Endothelial cell (in vitro differentiated cells): ENCODE measurements around the gene TM7SF3. TPM values are rescaled to one million over a fixed set of nuclear protein-coding genes. Genes with fewer than 3 reads are reported as not detected.

Source experiments
- DNase-seq: peaks from one replicate; pipeline ENCODE4 v3.0.0; 2021; ENCODE audit warnings: low spot score
- H3K27ac Mint-ChIP-seq: one replicate; pipeline ENCODE4 v1.8.0; 2021; ENCODE audit warnings: mixed read lengths, inconsistent platforms; ENCODE audit not compliant: unreplicated experiment
- H3K27me3 Mint-ChIP-seq: one replicate; pipeline ENCODE4 v1.8.0; 2021; ENCODE audit warnings: mild to moderate bottlenecking, moderate library complexity, mixed read lengths, inconsistent platforms; ENCODE audit not compliant: unreplicated experiment
- H3K36me3 Mint-ChIP-seq: one replicate; pipeline ENCODE4 v1.8.0; 2021; ENCODE audit warnings: mild to moderate bottlenecking, low read depth, mixed read lengths, inconsistent platforms; ENCODE audit not compliant: unreplicated experiment
- H3K4me1 Mint-ChIP-seq: one replicate; pipeline ENCODE4 v1.8.0; 2021; ENCODE audit warnings: mild to moderate bottlenecking, mixed read lengths, inconsistent platforms; ENCODE audit not compliant: unreplicated experiment
- H3K4me3 Mint-ChIP-seq: one replicate; pipeline ENCODE4 v1.8.0; 2021; ENCODE audit warnings: mild to moderate bottlenecking, mixed read lengths, inconsistent platforms; ENCODE audit not compliant: unreplicated experiment
- H3K9me3 Mint-ChIP-seq: one replicate; pipeline ENCODE4 v1.8.0; 2021; ENCODE audit warnings: mixed read lengths, inconsistent platforms; ENCODE audit not compliant: unreplicated experiment
- long read RNA-seq: library from polyadenylated mRNA; unstranded; transcript quantifications from one replicate; pipeline ENCODE4 v2.0.0, GENCODE V29; 2020; ENCODE audit not compliant: unreplicated experiment
- total RNA-seq: library from RNA; stranded (reverse); fragmentation: NEBNext Ultra II Directional; extraction: Animal tissue kit (Norgen Biotek cat#: 25700); gene quantifications from one replicate; pipeline ENCODE4 v1.2.1, GENCODE V29; 2021; ENCODE audit not compliant: unreplicated experiment
- TF ChIP-seq, protein P1 (sequence below): fragments of 200-600 bp; sonication (generic); IDR thresholded peaks from one replicate; pipeline ENCODE4 v1.5.0; 2021; ENCODE audit warnings: antibody characterized with exemption; ENCODE audit not compliant: unreplicated experiment

The TM7SF3 gene, protein sequence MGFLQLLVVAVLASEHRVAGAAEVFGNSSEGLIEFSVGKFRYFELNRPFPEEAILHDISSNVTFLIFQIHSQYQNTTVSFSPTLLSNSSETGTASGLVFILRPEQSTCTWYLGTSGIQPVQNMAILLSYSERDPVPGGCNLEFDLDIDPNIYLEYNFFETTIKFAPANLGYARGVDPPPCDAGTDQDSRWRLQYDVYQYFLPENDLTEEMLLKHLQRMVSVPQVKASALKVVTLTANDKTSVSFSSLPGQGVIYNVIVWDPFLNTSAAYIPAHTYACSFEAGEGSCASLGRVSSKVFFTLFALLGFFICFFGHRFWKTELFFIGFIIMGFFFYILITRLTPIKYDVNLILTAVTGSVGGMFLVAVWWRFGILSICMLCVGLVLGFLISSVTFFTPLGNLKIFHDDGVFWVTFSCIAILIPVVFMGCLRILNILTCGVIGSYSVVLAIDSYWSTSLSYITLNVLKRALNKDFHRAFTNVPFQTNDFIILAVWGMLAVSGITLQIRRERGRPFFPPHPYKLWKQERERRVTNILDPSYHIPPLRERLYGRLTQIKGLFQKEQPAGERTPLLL
- 72.9 TPM for total RNA-seq
- long read RNA-seq, transcript TM7SF3-201 (12 exons, 2,709 nt): major isoform, 22 of 63 reads
- long read RNA-seq, partial matches to known transcripts: 3 of 63 reads
- long read RNA-seq, other reads (novel, unspliced or antisense): 38 of 63 reads

DNA sequence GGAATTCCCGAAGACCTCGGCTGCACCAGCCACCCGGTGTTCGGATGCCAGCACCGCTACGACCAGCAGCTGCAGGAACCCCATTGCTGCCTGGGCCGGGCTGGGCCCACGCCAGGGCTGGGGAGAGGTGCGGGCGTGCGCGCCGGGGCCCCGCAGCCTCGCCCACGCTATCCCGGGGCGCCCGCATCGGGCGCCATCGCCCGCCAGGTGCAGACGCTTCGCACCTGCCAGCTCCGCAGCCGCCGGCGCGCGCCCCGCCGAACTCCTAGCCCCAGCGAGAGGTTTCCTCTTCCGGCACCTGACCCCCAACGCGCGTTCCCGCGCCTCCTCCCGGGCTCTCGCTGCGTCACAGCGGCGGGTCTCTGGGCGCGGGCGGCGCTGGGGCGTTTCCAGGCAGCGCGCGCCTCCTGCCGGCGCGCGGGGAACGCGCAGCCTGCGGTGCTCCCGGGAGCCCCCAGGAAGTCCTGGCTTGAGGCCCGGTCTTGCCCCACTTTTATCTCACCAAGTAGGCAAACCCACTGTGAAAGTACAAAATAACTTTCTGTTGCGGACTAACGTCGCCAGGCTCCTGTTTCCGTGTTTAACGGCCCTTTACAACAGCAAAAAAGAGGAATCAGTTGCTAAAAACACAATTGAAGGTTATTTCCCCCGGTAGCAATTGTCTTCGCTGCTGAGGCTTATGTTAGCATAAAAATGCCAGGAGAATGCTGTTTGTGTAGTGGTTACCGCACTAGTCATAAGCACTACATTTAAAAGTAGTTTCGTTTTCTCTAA, at the start of gene TM7SF3:
Gene TM7SF3, minus strand, starts transcription at position 300 of the 774 bp plus-strand sequence. Its CDS starts 216 bp downstream, at position 84.
- TF ChIP-seq, protein P1, sequence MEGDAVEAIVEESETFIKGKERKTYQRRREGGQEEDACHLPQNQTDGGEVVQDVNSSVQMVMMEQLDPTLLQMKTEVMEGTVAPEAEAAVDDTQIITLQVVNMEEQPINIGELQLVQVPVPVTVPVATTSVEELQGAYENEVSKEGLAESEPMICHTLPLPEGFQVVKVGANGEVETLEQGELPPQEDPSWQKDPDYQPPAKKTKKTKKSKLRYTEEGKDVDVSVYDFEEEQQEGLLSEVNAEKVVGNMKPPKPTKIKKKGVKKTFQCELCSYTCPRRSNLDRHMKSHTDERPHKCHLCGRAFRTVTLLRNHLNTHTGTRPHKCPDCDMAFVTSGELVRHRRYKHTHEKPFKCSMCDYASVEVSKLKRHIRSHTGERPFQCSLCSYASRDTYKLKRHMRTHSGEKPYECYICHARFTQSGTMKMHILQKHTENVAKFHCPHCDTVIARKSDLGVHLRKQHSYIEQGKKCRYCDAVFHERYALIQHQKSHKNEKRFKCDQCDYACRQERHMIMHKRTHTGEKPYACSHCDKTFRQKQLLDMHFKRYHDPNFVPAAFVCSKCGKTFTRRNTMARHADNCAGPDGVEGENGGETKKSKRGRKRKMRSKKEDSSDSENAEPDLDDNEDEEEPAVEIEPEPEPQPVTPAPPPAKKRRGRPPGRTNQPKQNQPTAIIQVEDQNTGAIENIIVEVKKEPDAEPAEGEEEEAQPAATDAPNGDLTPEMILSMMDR: peak; percentile 95
- peak within 1 kb of the TSS; percentile 93 for H3K27ac Mint-ChIP-seq
- peaks cover 9% of the 10 kb centered on the region for H3K27me3 Mint-ChIP-seq
- no peaks in the 10 kb centered on the region for H3K9me3 Mint-ChIP-seq
- H3K4me3 Mint-ChIP-seq: peak within 1 kb of the TSS; percentile 97
- no peaks in the 10 kb centered on the region for H3K36me3 Mint-ChIP-seq
- peaks cover 54% of the 10 kb centered on the region for H3K4me1 Mint-ChIP-seq
- peak; percentile 95 for DNase-seq

DNA sequence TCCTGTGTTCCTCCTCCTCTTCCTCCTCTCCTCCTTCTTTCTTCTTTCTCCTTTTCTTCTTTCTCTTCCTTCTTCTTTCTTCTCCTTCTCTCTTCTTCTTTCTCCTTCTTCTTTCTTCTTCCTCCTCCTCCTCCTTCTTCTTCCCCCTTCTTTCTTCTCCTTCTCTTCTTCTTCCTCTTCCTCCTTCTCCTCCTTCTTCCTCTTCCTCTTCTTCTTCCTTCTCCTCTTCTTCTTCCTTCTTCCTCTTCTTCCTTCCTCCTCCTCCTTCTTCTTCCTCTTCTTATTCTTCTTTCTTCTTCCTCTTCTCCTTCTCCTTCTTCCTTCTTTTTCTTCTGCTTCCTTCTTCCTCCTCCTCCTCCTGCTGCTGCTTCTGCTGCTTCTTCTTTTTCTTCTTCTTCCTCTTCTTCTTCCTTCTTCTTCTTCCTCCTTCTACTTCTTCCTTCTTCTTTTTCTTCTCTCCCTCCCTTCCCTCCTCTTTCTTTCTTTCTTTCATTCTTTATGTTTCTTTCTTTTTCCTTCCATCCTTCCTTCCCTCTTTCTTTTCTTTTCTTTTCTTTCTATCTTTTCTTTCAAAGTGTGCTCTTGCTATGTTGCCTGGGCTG, 49.2 kb upstream of the TM7SF3 start:
- H3K36me3 Mint-ChIP-seq: no peaks in the 10 kb centered on the region
- no peak overlapping the region for H3K27ac Mint-ChIP-seq
- TF ChIP-seq, protein P1: no peak

DNA sequence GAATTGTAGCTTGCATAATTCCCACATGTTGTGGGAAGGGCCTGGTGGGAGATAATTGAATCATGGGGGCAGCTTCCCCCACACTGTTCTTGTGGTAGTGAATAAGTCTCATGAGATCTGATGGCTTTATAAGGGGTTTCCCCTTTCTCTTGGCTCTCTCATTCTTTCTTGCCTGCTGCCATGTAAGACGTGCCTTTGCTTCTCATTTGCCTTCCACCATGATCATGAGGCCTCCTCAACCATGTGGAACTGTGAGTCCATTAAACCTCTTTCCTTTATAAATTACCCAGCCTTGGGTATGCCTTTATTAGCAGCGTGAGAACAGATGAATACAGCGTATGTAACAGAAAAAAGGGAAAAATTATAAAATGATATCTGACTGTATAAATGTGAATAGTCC, 47.1 kb upstream of the TM7SF3 start:
- no peaks in the 10 kb centered on the region for H3K4me1 Mint-ChIP-seq
- no peak overlapping the region for H3K27ac Mint-ChIP-seq
- DNase-seq: no peak
- no peaks in the 10 kb centered on the region for H3K27me3 Mint-ChIP-seq
- TF ChIP-seq, protein P1: no peak
- no peaks in the 10 kb centered on the region for H3K36me3 Mint-ChIP-seq
- no peaks in the 10 kb centered on the region for H3K9me3 Mint-ChIP-seq
- H3K4me3 Mint-ChIP-seq: no peak overlapping the region

More for the DNA sequence above, 49.2 kb upstream of the TM7SF3 start:
- DNase-seq: no peak
- Mint-ChIP-seq H3K4me3 (no peak overlapping the region), H3K4me1 (peaks cover 14% of the 10 kb centered on the region), H3K27me3 (no peaks in the 10 kb centered on the region), H3K9me3 (no peaks in the 10 kb centered on the region)

DNA sequence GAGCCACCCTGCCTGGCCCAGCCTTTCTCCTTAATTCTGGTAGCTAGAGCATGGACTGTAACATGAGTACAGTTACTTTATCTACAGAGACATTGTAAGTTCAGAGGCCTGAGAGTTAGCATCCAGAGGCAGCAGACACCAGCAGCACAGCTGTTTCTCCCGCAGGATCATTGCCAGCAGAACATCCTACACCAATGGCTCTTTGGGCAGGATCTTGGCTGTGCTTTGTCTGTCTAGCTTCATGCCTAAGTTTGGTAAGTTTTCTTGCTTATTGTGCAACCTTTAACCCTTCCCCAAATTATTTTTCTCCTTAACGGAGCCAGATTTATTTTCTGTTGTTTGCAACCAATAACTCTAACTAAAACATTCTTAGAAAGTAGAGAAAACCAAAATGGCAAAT, 46.6 kb upstream of the TM7SF3 start:
- TF ChIP-seq, protein P1: no peak
- Mint-ChIP-seq H3K4me3 (no peak overlapping the region), H3K36me3 (no peaks in the 10 kb centered on the region), H3K4me1 (no peaks in the 10 kb centered on the region), H3K27ac (no peak overlapping the region), H3K27me3 (no peaks in the 10 kb centered on the region), H3K9me3 (no peaks in the 10 kb centered on the region)
- DNase-seq: no peak
